GM12878 (cell line): ENCODE measurements around the gene TMEM250. TPM values are rescaled to one million over a fixed set of nuclear protein-coding genes. Genes with fewer than 3 reads are reported as not detected.

Experiments used
- ATAC-seq: fragments of 200-7000 bp; cut with Tn5 transposase; 3 replicates; pipeline ENCODE4 v1.9.1; 2020; ENCODE audit warnings: mild to moderate bottlenecking, moderate library complexity
- BruUV-seq: library from RNA; stranded (reverse); fragments of 400-500 nt; replicated peaks from 2 replicates; lab custom pipeline; 2021; lab: Mats Ljungman, UMichigan
- CTCF ChIA-PET: fragments of 300-600 bp; sonication (Branson Sonifier 250); formaldehyde crosslinking; extraction: SDS; loops from one replicate; lab custom pipeline; 2021; ENCODE audit warnings: inconsistent platforms; lab: Yijun Ruan, JAX
- POLR2A ChIA-PET: fragments of 350-600 bp; formaldehyde crosslinking; extraction: SDS; loops from one replicate; lab custom pipeline; 2021; ENCODE audit warnings: inconsistent platforms; lab: Charles Lee
- RAD21 ChIA-PET: fragments of 300-600 bp; sonication (Branson Sonifier 250); formaldehyde crosslinking; loops from one replicate; lab custom pipeline; 2023; ENCODE audit warnings: antibody characterized with exemption; ENCODE audit not compliant: unreplicated experiment; lab: Charles Lee
- SMC1A ChIA-PET: fragments of 300-600 bp; sonication (Branson Sonifier 250); formaldehyde crosslinking; loops from one replicate; lab custom pipeline; 2023; ENCODE audit not compliant: unreplicated experiment, uncharacterized antibody; lab: Charles Lee
- DNase-seq: peaks from one replicate; pipeline ENCODE4 v3.0.0-alpha.2; 2011; ENCODE audit warnings: low read depth, low spot score
- FAIRE-seq: peaks from 3 replicates; lab custom pipeline; 2011; peaks lifted over from hg19 to GRCh38; lab: Jason Lieb, UNC
- H2AFZ ChIP-seq: 2 replicates; pipeline ENCODE4 v1.6.0; 2011; ENCODE audit warnings: low read depth, low read length, control low read depth; ENCODE audit not compliant: control insufficient read depth
- H3K27ac ChIP-seq: 2 replicates; pipeline ENCODE4 v1.5.1; 2011; ENCODE audit warnings: control low read depth; ENCODE audit not compliant: control insufficient read depth, insufficient read depth
- H3K27me3 ChIP-seq, 2 experiments: replicated peaks in 1 of 2; 2 replicates each; pipeline versions ENCODE4 v1.6.0 to v1.6.1; 2011; ENCODE audit warnings: low read length in 1 of 2; ENCODE audit not compliant: control insufficient read depth in 2 of 2, insufficient read depth in 2 of 2
- H3K36me3 ChIP-seq, 2 experiments: 2 replicates each; pipeline ENCODE4 v1.5.1; 2011; ENCODE audit warnings: low read length in 1 of 2; ENCODE audit not compliant: control insufficient read depth in 2 of 2, insufficient read depth in 2 of 2
- H3K4me1 ChIP-seq: 2 replicates; pipeline ENCODE4 v1.6.1; 2011; ENCODE audit warnings: mild to moderate bottlenecking, low read length, moderate library complexity, mixed read lengths; ENCODE audit not compliant: control insufficient read depth, insufficient read depth
- H3K4me2 ChIP-seq: 2 replicates; pipeline ENCODE4 v1.6.0; 2011; ENCODE audit warnings: control low read depth; ENCODE audit not compliant: control insufficient read depth, insufficient read depth
- H3K4me3 ChIP-seq: fragments of 200-600 bp; sonication (generic); 2 replicates; pipeline ENCODE4 v1.5.1; 2016
- H3K79me2 ChIP-seq: 2 replicates; pipeline ENCODE4 v1.6.0; 2011; ENCODE audit warnings: low read length; ENCODE audit not compliant: control insufficient read depth, insufficient read depth
- H3K9ac ChIP-seq: 2 replicates; pipeline ENCODE4 v1.8.0; 2011; ENCODE audit warnings: low read length, control low read depth, mixed read lengths; ENCODE audit not compliant: control insufficient read depth, insufficient read depth
- H3K9me3 ChIP-seq: replicated peaks from 3 replicates; pipeline ENCODE4 v1.5.1; 2011; ENCODE audit warnings: mild to moderate bottlenecking, low read length; ENCODE audit not compliant: control insufficient read depth, insufficient read depth
- H4K20me1 ChIP-seq: 2 replicates; pipeline ENCODE4 v1.6.0; 2011; ENCODE audit not compliant: control insufficient read depth, insufficient read depth
- CBX5 ChIP-seq: sonication (generic); IDR thresholded peaks from 2 replicates; pipeline ENCODE4 v1.6.1; 2016; ENCODE audit warnings: low read depth, moderate library complexity, mild to moderate bottlenecking, inconsistent platforms
- E2F4 ChIP-seq: IDR thresholded peaks from 2 replicates; pipeline ENCODE4 v1.6.1; 2012; ENCODE audit warnings: low read depth, low read length, improper control_type of control experiment
- EZH2 ChIP-seq: IDR thresholded peaks from 2 replicates; pipeline ENCODE4 v1.6.1; 2012; ENCODE audit warnings: low read depth, mild to moderate bottlenecking, control low read depth, inconsistent platforms, low read length, borderline replicate concordance; ENCODE audit not compliant: control insufficient read depth
- FOS ChIP-seq: IDR thresholded peaks from 3 replicates; pipeline ENCODE4 v1.6.1; 2011; ENCODE audit warnings: borderline replicate concordance; ENCODE audit not compliant: insufficient read length; ENCODE audit errors: extremely low read depth
- IRF3 ChIP-seq: fragments of 450-650 bp; IDR thresholded peaks from 2 replicates; pipeline ENCODE4 v1.6.1; 2014; ENCODE audit warnings: mild to moderate bottlenecking
- KAT2A ChIP-seq: conservative IDR thresholded peaks from 2 replicates; pipeline ENCODE4 v1.6.1; 2011; ENCODE audit warnings: low read depth, low read length; ENCODE audit not compliant: control insufficient read depth
- NRF1 ChIP-seq: conservative IDR thresholded peaks from 2 replicates; pipeline ENCODE4 v1.6.1; 2011; ENCODE audit warnings: mild to moderate bottlenecking, low read depth, low read length, improper control_type of control experiment
- PAX8 ChIP-seq: fragments of 450-650 bp; IDR thresholded peaks from 2 replicates; pipeline ENCODE4 v1.6.1; 2017; ENCODE audit warnings: mild to moderate bottlenecking, moderate library complexity
- SIX5 ChIP-seq: IDR thresholded peaks from 2 replicates; pipeline ENCODE4 v1.6.1; 2011; ENCODE audit warnings: mild to moderate bottlenecking, low read depth, low read length, moderate library complexity; ENCODE audit not compliant: severe bottlenecking
- SPI1 ChIP-seq: IDR thresholded peaks from 2 replicates; pipeline ENCODE4 v1.6.1; 2011; ENCODE audit warnings: low read depth, mild to moderate bottlenecking, low read length, moderate library complexity, borderline replicate concordance; ENCODE audit not compliant: insufficient read depth
- YY1 ChIP-seq: IDR thresholded peaks from 2 replicates; pipeline ENCODE4 v1.6.1; 2011; ENCODE audit warnings: low read depth, mild to moderate bottlenecking, low read length
- ZBTB33 ChIP-seq: fragments of 450-650 bp; IDR thresholded peaks from 2 replicates; pipeline ENCODE4 v1.6.1; 2017; ENCODE audit warnings: mild to moderate bottlenecking
- WGBS: methylation state at CpG from one replicate; pipeline ENCODE4 v1.1.6; 2016; ENCODE audit warnings: low lambda C conversion rate; ENCODE audit not compliant: insufficient replicate concordance, insufficient coverage; ENCODE audit errors: missing lambda C conversion rate; 5-methylcytosine and 5-hydroxymethylcytosine counted together
- in situ Hi-C: fragments of 300-500 bp; cut with MboI; formaldehyde crosslinking; loops from 9 replicates; pipeline ENCODE4 v1.14.3; 2018; ENCODE audit warnings: mixed read lengths
- intact Hi-C: fragments of 100-400 bp; cut with micrococcal nuclease; formaldehyde crosslinking; loops from one replicate; pipeline ENCODE4 v1.14.2; 2022; ENCODE audit not compliant: unreplicated experiment
- polyA plus RNA-seq, 11 experiments: library from polyadenylated mRNA; depleted of rRNA in 4 of 11; unstranded in 6 of 11; stranded (reverse) in 5 of 11; fragments of >200 nt; fragmentation: Nextera tagmentation in 4 of 11; fragmentation: Illumina TruSeq in 1 of 11; extraction: Ambion mirVana in 4 of 11; extraction: Trizol in 1 of 11; gene quantifications; 1 replicate in 1 of 11; 2 replicates in 10 of 11; pipeline versions ENCODE4 v1.2.1 to v1.2.3, GENCODE V29; 2011 to 2016; ENCODE audit warnings: inconsistent platforms in 2 of 11, missing spikeins in 2 of 11, low read depth in 1 of 11
- total RNA-seq, 4 experiments: library from RNA; depleted of rRNA in 3 of 4; stranded (reverse); fragments of >200 nt in 3 of 4; fragmentation: Illumina TruSeq in 1 of 4; extraction: Trizol in 1 of 4; gene quantifications; 2 replicates each; pipeline versions ENCODE4 v1.2.1 to v1.2.3, GENCODE V29; 2013 to 2021

Gene TMEM250
- total and polyA plus RNA-seq, 10 of the 15 experiments (the other 5 are each of a cell fraction or from before 2014, with no cell fraction given), result 0.39 to 39.9 (median 8.5) TPM

DNA sequence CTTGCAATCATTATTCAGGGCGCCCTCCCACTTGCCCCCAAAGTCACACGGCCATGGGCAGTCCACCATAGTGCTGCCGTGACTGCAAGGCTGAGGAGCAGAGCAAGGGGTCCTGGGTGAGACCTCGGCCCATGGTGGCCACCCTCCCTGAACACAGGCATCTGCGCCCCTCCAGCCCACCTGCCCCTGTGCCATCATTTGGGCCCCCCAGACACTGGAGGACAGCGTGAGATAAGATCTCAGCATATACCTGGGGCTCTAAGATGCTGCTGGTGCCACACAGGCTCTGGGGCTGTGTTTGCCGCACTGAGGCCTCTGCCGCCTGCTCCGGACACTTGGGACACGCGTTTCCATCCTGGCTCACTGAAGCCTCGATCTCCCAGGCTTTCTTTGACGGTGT lies 3.5 kb downstream of the TMEM250 start:
- no peaks in the 10 kb centered on the region for H3K9me3 ChIP-seq
- ChIA-PET SMC1A (no interaction called here), POLR2A (no interaction called here), RAD21 (interaction anchor here (0.9 kb wide), 1 partner anchor 21 kb away, joined by 3 read pairs; no protein-coding TSS in a partner anchor), CTCF (no interaction called here)
- no peaks in the 10 kb centered on the region for H4K20me1 ChIP-seq
- TF ChIP-seq ZBTB33 (no peak), SIX5 (no peak), E2F4 (no peak), EZH2 (no peak), CBX5 (no peak), IRF3 (no peak), SPI1 (no peak), KAT2A (no peak), NRF1 (no peak), YY1 (no peak), FOS (no peak), PAX8 (no peak)
- ATAC-seq (no peak), DNase-seq (no peak), FAIRE-seq (no peak)
- H2AFZ ChIP-seq, result no peak overlapping the region
- no peak overlapping the region for H3K4me3 ChIP-seq
- no TSS peak for BruUV-seq
- no peak overlapping the region for H3K4me2 ChIP-seq
- 92% methylated on average over 13 of the region's 13 CpGs for WGBS
- peaks cover 0 to 3% of the 10 kb centered on the region in 2 experiments; a peak in 2 of 4 replicates for H3K36me3 ChIP-seq
- H3K79me2 ChIP-seq, result peaks cover 42% of the 10 kb centered on the region
- intact Hi-C loops (no loop called here), in situ Hi-C loops (no loop called here)
- no peaks in the 10 kb centered on the region for H3K27me3 ChIP-seq
- peaks cover 18% of the 10 kb centered on the region for H3K4me1 ChIP-seq
- H3K9ac ChIP-seq, result no peak overlapping the region
- no peak overlapping the region for H3K27ac ChIP-seq
